HG03064 (cell line): ENCODE measurements around the gene OTOS.

ENCODE experiments used
- ATAC-seq: cut with Tn5 transposase; IDR thresholded peaks from one replicate; pipeline ENCODE4 v1.9.1; 2021; ENCODE audit warnings: low read depth; ENCODE audit not compliant: unreplicated experiment

The OTOS gene

GRCh38 chr2:240168546-240169361, 28.3 kb upstream of the OTOS start:
- no peak for ATAC-seq

DNA sequence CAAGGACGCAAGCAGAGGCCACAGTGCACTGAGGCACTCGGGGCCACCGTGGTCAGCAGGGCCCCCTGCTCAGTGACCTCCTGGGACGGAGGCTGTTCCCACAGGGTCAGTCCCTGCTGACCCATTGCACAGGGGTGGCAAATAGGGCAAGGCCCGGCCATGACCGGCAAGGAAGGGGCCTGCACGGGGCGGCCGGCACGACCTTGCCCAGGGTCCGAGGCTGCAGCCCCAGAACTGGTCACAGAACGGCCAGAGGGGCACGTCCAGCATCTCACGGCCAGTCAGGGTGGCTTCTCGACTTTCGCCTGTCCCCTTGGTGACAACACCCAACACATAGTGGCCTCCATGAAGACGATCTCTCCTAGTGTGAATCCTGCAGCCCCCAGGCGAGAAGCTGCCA, 27.6 kb upstream of the OTOS start:
- no peak for ATAC-seq

GRCh38 chr2:240167588-240167880, 27.1 kb upstream of the OTOS start:
- no peak for ATAC-seq

GRCh38 chr2:240166761-240167587, 26.5 kb upstream of the OTOS start:
- ATAC-seq: no peak

- no peak for ATAC-seq
Measured at GRCh38 chr2:240166191-240166590, 25.7 kb upstream of the OTOS start.

DNA sequence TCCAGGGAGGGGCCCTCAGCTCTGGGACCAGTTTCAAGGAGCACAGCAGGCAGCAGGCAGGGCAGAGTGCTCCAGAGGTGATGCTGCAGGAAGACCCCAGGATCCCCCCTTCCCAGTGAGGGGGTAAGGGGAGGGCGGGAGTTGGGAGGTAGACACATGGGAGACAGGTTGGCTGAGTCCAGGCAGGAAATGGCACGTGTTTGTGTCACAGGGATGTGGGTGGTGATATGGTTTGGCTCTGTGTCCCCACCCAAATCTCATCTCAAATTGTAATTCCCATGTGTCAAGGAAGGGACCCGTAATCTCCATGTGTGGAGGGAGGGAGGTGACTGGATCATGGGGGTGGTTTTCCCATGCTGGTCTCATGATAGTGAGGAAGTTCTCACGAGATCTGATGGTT, 25.2 kb upstream of the OTOS start:
- ATAC-seq: no peak

- no peak for ATAC-seq
Measured at GRCh38 chr2:240165034-240165433, 24.6 kb upstream of the OTOS start.

DNA sequence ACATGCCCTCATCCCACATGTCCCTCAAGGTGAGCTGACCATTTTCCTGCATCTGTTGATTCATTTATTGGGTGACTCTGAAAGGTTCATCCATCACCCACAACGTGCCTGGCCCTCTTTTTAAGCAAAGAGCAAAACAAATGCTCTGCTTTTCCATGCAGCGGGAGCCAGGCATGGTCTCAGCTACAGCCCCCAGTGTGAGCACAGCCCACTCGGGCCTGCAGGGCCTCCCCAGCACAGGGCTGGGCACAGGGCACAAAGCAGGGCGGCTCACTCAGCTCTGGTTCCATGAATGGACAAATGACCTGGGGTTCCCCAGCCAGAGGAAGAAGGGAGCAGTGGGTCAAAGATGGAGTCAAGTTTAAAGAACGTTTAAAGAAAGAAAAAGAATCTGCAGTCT, 24.1 kb upstream of the OTOS start:
- ATAC-seq: no peak

DNA sequence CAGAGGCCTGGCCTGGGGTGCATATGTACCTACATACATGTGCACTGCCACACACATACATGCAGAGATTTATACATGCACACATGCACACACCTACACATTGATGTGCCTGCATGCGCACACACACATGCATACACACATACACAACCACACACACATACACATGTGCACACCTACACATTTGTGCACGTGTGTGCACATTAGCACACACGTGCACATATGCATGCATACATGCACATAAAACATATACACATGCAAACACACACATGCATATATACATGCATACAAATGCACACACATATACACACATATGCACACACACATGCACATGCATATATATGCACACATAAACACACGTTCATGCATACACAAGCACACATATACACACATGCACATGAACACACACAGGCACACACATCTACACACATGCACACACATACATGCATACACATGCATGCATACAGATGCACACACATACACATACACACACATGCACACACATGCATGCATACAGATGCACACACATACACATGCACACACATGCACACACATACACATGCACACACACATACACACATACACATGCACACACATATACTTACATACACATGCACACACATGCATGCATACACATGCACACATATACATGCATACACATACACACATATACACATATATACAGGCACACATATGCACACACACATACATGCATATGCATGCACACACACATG, 23.6 kb upstream of the OTOS start:
- no peak for ATAC-seq

DNA sequence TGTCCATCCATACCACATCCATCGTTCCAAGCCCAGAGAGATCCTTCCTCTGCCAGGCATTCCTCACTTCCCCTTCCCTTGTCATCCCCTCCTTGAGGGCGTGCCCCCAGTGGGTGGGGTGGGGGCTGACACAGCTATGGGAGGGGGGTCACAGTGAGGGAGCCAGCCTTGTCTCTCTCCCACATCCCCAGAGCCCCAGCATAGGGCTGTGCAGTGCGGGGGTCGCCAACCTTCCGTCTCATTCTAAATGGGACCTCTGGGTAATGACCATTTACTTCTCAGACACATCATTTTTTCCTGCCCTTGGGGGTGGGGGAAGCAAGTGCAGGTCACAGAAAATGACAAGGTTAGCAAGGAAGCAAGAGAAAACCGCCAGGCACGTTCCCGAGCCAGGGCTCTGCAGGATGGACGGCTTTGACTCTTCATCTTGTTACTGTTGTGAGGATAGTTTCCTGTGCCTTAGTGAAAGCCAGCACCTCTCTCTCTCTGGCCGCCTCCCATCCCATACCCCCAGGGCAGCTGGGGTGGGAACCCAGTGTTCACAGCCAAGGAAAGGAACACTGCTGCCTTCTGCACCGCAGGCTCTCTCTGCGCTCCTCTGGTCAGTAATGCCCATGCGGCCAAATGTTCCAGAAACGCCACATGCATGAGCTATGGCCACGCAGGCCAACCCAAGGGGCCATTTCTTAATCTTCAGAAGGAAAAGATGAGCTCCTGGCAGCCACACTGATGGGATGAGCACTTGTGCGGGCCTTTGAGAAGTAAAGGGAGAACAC, 22.7 kb upstream of the OTOS start:
- no peak for ATAC-seq

DNA sequence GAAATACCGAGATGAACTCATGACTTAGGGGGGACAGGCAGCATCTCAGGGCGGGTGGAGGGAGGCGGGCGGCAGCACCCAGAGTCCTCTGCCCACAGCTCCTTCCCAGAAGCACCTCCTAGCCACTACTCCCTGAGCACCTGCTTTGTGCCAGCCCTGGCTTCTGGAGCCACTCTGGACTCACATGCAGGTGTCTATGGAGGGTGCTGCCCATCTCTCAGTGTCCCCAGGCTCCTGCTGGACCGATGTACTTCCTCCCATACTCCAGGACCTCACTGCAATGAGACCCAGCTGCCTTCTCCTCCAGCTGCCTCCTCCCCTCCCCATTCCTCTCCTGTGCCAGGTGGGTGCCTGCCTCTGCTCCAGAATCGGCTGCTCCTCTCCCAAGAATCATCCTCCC, 22.1 kb upstream of the OTOS start:
- ATAC-seq: no peak

GRCh38 chr2:240162032-240162431, 21.6 kb upstream of the OTOS start:
- ATAC-seq: no peak

DNA sequence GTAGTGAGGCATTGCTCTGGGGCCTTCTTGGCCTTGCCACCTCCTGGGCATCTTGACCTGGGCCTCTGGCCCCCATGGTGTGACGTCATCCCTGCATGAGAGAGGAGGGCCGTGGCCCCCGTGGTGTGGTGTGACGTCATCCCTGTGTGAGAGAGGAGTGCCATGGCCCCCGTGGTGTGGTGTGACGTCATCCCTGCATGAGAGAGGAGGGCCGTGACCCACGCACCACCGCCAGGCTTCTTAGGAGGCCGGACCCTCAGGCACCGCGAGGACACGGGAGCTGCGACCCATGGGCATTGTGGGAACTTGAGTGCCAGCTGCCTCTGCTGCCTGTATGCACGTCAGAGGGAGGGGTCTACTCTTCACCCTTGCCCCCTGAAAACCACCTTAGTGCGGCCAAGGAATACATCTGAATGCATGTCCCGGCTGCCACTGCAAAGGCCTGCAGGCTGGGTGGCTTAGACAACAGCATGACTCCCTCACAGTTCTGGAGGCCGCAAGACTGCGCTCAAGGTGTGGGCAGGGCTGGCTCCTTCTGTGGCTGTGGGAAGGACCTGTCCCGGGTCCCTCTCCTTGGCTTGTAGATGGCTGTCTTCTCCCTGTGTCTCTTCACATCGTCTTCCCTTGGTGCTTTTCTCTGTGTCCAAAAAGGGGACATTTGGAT, 20.8 kb upstream of the OTOS start:
- ATAC-seq: no peak

- no peak for ATAC-seq
Measured at GRCh38 chr2:240160291-240161086, 20.0 kb upstream of the OTOS start.

GRCh38 chr2:240159251-240159839, 18.9 kb upstream of the OTOS start:
- ATAC-seq: no peak

DNA sequence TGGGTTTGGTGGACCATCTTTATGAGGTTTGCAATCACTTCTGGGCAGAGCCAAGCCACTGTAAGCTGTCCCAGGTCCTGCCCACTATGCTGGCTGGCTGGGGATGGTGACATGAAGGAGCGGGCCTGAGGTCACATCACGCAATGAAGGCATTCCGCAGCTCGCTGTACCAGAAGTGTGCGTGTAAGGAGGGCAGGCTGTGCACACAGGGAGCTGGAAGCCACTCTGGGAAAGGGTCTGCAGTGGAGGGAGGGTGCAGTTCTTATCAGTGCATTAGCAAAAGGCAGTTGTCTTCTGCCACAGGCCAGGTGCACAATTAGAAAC, 16.7 kb upstream of the OTOS start:
- no peak for ATAC-seq

DNA sequence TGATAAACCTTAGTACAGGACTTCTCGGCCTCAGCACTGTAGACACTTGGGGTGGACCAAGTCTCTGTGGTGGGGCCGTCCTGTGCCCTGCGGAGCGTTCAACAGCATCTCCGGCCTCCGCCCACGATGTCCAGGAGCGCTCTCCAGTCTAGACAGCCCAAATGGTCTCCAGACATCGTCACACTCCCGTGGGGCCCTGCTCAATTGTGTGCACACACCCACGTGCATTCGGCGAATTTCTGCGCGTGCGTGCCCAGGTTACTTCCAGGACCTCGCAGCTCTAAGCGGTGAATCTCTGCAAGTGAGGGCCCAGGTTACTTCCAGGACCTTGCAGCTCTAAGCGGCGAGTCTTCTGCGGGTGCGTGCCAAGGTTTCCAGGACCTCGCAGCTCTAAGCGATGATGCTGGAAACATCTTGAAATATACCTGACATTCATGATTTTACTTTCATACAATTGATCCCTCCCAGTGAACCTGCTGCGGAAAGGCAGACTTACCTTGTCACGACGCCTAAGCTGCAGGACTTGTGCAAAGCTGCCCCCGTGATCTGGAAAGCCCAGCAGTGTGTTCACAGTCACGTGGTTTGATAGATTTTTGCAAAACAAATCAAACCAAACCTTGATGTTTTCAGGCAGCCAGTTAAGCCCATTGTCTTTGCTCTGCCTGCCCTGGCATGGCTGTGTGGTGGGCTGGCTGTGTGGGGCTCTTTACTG, 16.1 kb upstream of the OTOS start:
- no peak for ATAC-seq

DNA sequence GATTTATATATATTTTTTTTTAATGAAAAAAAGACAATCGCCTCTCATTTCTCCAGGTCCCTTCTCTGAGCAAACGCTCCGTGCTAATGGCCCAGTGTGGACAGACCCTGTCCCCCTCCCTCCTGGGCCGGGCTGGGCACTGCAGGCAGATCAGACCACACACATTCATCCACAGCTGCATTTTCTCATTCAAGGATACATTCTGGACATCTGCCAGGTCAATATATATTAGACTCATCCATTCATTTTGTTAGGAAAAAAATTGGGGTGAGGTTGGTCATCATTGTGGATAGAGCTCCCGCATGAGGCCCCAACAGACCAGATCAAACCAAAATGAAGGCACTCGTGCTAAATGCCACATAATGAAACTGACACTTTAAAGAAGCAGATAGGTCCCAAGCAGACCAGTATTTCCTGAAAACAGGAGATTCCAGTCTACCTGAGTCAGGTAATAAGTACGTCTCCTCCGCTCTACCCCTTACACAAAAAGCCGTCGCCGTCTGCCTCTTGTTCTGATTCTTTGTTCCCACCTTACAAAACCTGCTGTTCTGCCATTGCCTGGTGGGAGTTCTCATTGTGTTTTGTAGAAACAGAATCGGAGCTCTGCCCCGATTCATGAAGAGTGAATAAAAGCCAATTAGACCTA, 15.4 kb upstream of the OTOS start:
- no peak for ATAC-seq
